ENCODE measurements around the gene CCDC116.

- TF ChIP-seq EZH2 (IDR thresholded peaks at IDR 0.05; ENCODE audit: borderline replicate concordance): no peak
- TF ChIP-seq CTCF (IDR thresholded peaks at IDR 0.05; ENCODE audit: poor library complexity): no peak
- no peak for TF ChIP-seq EZH2phosphoT487 (IDR thresholded peaks at IDR 0.05; ENCODE audit: low read depth, severe bottlenecking, unreplicated experiment)
These were observed 7.4 kb upstream of the CCDC116 start for GRCh38 chr22:21624880-21625791.

Measured in hepatocyte (in vitro differentiated cells).